GM19372 (cell line): Measurements from ENCODE around the gene DNAJB1.
"Not testable (repeated sequence)": the region's sequence is repeated elsewhere in the genome, so short reads cannot be mapped to it uniquely, and the experiment has no call there.

Source experiments
- ATAC-seq: cut with Tn5 transposase; IDR thresholded peaks from one replicate; pipeline ENCODE4 v1.9.1; 2021; ENCODE audit warnings: mild to moderate bottlenecking, low read depth, moderate library complexity; ENCODE audit not compliant: unreplicated experiment

Gene DNAJB1

DNA sequence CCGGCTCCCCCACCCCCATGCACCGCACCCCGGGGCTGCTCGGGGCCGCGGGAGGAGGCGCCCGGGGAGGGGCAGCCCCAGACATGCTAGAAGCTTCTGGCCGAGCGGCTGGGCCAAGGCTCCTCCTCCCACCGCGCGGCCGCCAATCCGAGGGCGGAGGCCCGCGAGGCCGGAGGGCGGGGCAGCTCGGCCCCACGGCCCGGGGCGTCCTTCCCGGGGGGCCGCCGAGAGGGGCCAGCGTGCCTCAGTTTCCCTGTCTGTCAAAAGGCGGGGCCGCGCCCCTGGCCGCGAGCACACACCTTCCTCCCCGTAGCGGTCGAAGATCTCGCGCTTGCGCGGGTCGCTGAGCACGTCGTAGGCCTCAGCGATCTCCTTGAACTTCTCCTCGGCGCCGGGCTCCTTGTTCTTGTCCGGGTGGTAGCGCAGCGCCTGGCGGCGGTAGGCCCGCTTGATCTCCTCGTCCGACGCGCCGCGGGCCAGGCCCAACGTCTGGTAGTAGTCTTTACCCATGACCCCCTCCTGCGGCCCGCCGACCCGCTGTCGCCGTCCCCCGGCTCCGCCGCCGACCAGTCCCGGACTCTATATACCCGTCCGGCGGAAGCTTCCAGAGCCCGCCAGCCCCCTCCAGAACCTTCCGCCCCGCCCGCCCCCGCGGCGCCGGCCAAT is at the start of gene DNAJB1:
TSS of gene DNAJB1 (minus strand) at position 558 of the 666 bp plus-strand sequence. CDS start at position 510, 48 bp downstream.
- ATAC-seq: peak; percentile 62

DNA sequence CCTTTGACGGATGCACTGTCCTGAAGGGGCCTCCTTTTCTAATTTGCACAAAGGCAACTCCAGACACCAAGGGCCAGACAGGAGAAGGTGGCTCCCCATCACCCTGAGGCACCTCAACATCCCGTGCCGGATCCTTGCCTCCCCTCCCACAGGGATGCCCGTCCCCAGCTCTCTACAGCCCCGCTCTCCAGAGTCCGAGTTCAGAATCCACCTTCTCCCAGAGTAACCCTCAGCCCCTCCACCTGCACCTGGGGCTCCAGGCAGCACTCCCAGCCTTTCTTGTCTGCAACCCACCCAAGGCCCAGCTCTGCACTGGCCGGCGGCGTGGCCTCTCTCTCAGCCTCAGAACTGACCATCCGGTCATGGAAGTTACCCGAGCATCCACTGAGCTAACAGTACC is 48.9 kb upstream of the DNAJB1 start:
- ATAC-seq: no peak

GRCh38 chr19:14566712-14567077 is 48.5 kb upstream of the DNAJB1 start:
- no peak for ATAC-seq

DNA sequence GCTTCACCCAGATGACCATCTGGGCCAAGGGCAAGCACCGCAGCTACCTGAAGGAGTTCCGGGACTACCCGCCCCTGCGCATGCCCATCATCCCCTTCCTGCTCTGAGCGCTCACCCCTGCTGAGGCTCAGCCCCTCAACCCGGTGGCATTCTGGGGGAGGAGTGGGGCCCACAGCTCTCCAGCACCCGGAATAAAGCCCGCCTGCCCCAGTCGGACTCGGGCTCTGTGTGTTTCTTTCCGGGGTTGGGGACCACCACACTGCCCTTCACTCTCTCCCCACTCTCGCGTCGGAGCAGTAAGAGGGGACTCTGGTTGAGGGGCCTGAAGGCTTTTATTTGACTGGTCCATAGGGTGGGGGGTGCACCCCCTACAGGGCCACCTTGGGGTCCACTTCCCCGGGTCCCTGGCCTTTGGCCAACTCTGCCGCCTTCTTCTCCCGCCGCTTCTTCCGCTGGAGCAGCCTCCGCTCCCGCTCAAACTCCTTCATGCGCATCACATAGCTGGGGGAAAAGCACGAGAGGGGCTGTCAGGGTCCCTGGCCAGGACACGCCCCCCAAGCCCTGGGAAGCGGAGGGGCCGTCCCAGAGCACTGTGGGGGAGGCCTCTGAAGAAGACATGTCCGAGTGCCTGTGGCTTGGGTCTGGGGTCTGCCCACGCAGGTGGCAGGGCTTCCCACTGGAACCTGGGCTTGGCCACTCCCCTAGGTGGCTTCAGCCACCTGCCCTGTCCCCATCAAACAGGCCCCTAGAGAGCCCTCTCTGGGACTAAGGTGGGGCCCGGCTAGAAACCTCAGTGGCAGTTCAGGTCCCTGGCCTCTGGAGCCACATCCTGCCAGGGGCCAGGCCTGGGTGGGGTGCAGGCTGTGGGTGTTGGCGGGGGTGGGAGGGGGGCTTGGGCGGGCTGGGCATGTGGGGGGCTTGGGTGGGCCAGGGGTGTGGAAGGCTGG is 47.8 kb upstream of the DNAJB1 start:
- no peak for ATAC-seq

DNA sequence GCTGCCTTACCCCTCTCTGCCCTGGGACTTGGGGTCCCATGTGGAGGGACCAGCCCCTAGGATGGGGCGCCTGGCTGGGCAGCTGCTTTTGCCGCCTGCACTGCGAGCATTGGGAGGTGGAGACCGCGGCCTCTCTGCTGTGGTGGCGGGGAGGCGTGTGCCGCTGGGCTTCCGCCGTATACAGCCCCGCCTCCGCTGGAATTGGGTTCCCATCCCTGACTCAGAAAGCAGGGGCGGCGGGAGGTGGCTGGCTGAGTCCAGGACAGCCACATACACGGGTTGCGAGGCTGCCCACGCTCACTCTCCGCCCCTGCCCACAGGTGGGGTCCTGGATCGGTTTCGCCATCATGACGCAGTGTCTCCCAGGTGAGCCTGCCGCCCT is 47.1 kb upstream of the DNAJB1 start:
- no peak for ATAC-seq

DNA sequence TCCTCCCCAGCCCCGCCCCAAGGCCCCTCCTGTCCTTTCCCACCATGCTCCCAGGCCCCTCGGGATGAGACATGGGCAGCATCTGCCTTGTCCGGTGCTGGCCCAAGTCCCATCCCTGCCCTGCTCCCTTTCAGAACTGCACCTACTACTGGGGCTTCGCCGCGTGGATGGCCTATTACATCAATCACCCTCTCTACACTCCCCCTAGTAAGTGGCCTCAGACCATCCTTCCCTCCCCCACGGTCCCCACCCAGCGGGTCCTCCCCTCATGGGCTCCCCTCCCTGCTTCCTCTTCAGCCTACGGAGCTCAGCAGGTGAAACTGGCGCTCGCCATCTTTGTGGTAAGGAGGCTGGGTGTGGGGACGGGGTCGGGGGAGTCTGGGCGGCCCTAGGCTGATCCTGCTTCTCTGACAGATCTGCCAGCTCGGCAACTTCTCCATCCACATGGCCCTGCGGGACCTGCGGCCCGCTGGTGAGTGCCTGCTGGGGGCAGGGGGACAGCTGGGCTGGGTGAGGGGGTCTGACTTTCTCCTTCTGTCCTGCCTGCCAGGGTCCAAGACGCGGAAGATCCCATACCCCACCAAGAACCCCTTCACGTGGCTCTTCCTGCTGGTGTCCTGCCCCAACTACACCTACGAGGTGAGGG is 46.6 kb upstream of the DNAJB1 start:
- ATAC-seq: not testable (repeated sequence)

DNA sequence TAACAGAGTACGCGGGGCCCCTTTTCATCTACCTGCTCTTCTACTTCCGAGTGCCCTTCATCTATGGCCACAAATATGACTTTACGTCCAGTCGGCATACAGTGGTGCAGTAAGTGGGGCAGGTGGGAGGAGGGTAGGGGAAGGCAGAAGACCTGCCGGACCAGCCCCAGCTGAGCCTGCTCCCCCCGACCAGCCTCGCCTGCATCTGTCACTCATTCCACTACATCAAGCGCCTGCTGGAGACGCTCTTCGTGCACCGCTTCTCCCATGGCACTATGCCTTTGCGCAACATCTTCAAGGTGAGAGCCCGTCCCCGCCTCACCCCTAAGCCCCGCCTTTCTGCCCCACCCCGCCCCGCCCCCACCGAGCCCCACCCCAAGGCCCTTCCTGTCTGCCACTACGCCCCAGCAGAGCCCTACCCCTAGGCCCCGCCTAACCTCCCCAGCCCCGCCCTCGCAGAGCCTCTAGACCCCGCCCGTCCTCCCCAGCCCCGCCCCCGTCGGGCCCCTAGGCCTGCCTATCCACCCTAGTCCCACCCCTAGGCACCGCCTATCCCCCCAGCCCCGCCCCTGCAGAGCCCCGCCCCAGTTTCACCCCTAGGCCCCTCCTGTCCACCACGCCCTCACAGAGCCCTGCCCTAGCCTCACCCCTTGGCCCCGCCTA is 45.9 kb upstream of the DNAJB1 start:
- ATAC-seq: no peak

GRCh38 chr19:14563590-14563926 is 45.4 kb upstream of the DNAJB1 start:
- ATAC-seq: no peak

DNA sequence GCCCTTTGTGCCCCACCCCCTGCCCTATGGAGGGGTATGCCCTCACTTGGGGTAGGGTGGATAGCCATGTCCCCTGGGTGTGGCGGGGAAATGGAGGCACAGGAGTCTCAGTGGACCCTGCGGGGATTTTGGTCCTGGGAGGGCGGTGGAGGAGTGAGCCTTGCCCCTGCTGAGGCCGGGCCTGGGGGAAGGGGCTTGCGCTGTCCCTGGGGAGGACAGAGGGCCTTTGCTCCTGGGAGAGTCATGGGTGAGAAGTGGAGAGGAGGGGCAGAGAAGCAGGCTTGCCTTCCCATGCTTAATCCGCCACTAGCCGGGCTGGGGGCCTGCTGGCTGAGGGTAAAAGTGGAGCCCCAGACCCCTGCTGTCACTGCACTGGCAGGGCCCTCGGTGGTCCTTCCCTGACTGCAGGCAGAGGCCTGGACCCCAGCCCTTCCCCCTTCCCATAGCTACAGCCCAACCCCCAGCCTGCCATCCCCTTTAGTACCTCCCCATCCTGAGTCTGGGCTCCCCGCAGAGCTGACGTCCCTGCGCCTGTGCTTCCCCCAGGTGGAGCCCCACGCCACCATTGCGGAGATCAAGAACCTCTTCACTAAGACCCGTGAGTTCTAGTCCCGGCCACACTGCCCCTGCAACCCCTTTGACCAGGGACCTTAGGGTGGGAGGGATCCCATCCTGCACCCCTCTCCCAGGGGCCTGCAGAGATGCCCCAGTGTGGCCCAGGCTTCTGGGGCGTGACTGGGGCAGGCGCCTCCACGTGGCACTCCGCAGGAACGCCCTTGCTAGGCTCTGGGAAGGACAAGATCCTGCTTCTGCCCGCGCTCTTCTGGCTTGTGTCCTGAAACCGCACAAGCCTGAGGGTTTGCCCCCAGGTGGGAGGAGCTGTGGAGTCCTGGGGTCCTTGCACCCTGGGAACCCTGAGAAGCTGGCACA is 44.7 kb upstream of the DNAJB1 start:
- ATAC-seq: no peak

DNA sequence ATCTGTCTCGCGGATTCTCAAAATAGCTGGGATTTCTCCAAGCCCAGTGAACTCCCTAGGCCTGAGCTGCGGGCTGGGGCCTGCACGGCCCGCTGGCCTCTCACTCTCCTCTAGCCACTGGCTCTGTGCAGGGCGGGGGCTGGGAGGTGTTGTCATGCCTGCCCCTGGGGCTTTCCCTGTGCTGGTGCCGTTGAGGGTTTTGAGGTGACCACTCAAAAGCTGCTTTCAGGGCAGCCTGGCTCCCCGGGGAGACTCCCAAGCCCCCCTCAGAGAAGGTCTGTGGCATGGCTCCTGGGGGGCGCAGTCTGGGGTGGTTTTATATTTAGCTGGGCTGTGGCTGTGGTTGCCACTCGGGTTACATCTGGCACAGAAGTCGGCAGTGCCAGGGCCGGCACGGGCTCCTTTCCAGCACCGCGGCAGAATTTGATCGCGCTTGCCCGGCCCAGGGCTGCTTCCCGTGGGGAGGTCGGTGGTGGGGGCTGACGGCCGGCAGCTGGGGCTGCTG is 43.7 kb upstream of the DNAJB1 start:
- ATAC-seq: no peak

- ATAC-seq: no peak
These were observed 43.1 kb upstream of the DNAJB1 start for GRCh38 chr19:14561249-14561648.

DNA sequence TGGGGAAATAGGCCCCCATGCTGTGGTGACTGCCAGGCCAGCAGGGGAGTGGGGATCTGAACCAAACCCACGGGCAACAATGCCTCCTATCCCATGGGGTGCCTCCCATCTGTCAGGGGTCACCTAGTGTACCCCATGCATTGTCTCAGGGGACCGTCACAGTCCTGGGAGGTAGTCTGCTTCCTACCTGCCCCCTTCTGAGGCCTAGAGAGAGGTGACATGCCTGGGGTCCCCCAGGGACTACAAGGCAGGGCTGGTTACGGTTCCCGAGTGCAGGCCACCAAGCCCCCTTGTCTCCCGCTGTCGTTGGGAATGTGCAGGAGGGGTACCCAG is 42.5 kb upstream of the DNAJB1 start:
- no peak for ATAC-seq

DNA sequence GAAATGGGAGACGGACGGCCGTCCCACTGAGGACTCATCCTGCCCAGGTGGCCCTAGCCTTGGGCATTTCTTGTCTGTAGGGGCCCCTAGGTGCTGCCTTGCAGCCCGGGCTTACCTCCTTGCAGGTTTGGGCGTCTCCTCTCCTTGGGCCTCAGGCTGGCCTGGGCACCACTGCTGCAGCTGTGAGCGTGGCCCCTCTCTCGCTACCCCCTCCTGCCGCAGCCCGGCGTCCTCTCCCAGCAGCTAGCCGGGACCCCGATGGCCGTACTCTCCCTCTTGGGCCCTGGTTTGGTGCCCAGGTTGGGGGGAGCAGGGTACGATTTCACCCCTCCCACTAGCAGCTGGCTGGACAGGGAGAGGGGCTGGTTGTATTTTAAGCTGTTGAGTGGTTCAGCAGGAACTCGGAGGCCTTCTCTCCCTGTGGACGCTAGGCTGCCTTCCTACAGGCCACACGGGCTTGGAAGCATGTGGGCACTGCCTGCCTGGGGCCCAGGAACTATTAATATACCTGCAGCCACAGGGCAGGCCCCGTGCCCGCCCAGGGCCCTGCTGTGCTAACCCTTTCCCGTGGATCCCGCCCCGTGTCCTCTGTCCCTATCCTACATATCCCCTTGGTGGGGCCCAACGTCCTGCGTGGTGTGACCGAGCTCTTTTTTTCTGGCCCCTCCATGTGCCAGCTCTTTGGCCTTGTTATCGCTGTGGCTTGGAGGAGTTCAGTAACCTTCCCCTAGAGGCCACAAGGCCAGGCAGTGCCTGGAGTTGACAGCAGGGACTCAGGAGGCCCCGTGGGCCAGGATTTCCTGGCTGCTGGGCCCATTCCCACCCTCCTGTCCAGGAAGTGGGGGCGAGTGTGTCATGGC is 41.9 kb upstream of the DNAJB1 start:
- ATAC-seq: no peak

DNA sequence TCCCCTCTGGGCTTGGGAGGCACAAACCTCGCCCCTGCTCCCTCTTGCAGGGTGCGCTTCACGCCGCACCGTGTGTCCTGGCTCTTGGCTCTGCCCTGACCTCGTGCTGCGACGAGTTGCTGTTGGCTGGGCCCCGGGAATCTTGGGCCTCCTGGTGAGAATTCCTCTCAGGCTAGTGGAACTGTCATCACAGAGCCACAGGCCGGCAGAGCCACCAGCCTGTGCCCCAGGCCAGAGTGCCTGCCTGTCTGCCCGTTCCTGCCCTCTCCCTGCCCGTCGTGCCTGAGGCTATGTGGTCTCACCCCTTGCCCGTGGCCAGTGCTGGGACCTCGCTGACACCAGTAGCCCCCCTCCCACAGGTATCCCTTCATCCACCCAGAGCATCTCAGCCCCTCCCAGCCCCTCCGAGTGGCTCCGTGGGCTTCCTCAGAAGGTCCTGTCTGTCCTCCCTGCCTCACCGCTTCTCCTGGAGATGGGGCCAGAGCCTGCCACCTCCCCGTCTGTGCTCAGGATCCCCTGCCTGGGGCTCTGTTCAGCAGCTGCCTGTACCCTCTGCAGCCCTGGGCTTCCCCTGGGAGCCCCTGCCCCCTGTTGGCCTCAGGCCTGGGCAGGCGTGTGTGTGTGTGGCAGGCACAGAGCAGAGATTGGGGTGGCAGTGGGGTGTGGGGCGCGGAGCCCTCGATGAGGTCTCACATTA is 40.3 kb upstream of the DNAJB1 start:
- no peak for ATAC-seq

- ATAC-seq: peak; percentile 62
These were observed 38.5 kb upstream of the DNAJB1 start for GRCh38 chr19:14556662-14557188.

GRCh38 chr19:14555918-14556661 is 37.9 kb upstream of the DNAJB1 start:
- ATAC-seq: no peak

DNA sequence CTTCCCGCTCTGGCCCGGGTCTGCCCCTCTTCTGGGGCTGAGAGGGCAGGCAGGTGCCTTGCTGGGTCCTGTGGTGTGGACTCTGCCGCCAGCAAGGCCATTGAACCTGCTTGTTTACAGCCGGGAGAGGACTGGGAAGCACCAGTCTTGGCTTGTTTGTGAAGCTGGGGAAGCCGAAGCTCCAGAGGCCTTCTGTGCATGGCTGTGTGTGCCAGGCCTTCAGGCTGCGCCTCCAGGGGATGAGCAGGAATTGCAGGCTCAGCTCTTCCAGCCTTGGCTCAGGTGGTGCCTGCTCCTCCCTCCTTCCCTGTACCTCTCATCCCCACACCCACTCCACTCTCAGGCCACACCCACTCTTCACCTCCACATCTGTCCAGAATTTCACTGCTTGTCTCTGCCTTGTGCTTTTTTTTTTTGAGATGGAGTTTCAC is 36.2 kb upstream of the DNAJB1 start:
- ATAC-seq: no peak

DNA sequence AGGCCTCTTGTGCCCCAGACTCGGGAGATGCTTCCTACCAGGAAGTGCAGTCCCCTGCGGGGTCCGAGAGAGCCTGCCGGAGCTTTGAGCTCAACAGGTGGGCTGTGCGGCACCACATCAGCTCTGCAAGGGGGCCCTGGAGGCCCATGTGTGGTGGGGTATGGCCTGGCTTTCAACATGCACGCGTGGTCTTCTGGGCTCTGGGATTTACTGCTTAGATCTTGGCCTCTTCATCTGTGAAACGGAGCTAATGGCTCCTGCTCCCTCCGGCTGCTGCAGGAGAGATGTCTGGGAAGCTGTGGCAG is 35.7 kb upstream of the DNAJB1 start:
- ATAC-seq: no peak
